GM21786 (cell line): ENCODE data around the gene SBF1.
A peak's percentile ranks its signal among the peaks of the same experiment; 100 is the strongest.

Experiments
- ATAC-seq: cut with Tn5 transposase; IDR thresholded peaks from one replicate; pipeline ENCODE4 v1.9.1; 2021; ENCODE audit not compliant: unreplicated experiment

SBF1 gene

DNA sequence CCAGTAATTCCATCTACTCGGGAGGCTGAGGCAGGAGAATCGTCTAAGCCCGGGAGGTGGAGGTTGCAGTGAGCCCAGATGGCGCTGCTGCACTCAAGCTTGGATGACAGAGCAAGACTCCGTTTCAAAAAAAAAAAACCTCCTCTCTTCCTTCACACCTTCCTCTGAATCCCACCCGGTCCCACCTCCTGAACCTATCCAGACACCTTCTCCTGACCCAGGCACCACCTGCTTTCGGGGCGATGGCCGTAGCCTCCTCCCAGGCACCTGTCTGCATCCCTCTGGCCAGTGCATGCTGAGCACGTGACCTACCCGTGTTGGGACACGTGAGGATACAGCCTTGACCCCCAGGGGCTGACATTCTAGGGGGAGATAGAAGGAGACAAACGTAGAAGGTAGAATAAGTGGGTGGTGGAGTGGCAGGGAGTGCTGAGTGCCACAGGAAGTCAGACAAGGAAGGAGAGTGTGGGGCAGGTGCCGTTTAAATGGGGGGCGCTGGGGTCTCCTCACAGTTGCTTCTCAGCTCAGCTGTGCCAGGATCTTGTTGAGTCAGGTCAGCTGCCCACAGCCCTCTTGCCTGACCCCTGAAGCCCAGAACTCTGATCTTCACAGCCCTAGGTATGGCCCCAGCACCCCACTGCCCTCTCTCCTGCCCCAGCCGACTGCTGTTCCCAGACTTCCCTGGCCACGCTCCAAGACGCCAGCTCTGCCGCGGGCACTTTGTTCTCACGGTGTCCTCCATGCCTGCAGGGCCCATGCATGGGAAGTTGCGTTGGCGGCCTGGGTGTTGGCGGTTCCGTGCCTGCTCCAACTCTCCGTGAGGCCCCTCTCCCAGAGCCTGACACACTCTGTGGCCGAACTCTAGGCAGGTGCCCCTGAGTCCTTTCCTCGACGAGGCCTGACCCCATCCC, 10.6 kb upstream of the SBF1 start:
- no peak for ATAC-seq

DNA sequence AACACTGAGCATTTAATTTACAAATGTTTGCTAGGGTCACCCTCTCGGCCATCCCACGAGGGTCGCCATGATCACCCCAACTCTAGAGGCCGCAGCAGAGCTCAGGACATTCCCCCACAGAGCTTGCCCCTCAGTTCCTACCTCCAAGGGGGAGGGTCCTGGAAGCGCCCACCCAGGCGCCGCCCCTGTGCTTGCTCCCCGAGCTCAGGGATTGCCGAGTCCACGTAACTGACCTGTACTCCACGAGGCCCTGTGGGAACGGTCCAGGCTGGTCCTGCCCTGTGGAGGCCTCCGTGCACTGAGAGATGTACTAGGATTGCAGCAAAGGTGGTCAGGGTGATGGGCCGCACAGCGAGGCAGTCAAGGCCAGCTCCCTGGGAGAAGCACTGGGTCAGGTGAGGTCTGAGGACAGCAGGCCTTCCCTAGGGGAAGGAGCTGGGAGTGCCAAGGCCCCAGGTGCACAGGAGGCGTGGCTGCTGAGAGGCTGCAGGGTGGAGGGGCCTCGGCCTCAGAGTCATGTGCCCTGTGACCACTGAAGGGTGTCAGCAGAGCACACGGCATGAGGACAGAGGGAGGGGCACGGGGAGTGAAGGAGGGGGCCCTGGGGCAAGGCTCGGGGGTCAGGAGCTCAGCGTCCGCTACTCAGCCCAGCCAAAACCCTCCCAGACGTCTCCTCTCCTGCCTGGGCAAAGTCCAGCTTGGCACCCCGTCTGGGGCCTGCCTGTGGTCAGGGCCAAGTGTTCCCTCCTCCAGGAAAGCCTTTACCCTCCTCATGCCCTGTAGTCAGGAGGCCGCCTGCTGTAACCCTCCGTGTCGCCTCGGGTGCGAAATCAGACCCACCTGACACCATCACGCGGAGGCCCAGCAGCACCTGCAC, 9.4 kb upstream of the SBF1 start:
- ATAC-seq = no peak

DNA sequence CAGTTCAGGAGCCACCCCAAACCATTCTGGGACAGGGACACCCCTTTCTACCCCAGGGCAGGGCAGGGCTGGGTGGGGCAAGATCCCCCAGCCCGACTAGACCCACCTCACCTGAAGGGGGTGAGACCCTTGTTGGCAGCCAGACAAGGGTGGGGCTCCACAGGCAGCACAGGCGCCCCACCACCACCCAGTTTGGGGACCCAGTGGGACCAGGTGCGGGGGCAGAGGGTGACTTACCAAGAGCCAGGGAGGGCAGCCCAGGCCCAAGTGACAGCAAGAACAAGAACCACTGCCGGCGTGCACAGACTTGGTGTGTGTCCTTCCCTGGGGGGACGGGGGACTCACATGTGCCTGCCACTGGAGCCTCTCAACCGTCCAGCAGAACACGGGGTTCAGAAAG, 8.7 kb upstream of the SBF1 start:
- no peak for ATAC-seq

DNA sequence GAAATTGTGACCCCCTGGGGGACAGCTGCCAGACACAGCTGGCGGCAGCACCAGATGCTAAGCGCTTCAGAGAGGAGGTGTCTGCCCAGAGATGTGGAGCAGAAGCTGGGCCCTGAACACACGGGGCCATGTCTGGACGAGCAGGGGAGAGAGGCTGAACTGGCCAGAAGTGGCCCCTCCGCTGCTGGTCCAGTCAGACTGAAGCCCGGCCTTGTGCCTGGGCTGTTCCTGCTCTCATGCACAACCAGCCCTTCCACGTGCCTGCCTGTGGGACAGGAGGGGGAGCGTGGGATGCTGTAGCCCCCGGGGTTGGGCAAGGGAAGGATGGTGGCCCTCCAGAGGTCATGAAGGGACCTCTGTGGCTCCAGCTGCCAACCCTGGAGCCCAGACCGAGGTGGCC, 8.3 kb upstream of the SBF1 start:
- no peak for ATAC-seq

DNA sequence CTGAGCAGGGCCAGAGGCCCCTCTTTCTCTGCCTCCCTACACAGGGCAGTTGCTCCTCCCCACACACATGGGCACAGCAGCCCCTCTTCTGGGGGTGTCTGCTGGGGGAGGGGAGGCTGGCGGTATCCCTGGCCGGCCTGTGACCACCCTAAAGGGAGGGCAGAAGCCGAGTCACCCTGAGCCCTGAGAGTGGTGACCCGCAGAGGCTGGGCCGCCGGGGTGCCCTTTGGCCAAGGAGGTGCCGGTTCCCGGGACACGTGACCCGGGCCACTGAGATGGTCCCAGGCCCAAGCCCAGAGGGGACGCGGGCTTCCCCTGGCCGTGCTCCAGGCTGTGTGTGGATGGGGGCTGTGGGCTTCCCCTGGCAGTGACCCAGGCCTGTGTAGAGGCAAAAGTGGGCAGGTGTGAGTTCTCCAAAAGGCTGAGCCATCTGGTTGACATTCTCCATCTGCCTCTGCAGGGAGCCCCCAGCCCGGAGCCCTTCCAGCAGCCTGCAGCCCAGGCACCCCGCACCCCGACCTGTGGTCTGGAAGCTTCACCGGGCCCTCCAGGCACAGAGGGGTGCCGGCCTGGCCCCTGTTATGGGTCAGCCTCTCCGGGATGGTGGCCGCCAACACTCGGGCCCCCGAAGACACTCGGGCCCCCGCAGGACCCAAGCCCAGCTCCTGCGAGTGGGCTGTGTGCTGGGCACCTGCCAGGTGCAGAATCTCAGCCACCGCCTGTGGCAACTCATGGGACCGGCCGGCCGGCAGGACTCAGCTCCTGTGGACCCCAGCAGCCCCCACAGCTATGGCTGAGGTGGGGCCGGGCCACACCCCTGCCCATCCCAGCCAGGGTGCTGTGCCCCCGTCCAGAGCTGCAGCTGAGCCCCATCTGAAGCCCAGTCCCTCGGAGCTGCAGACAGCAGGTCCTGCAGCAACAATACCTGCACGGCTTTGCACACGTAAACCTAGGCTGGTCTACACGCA, 7.6 kb upstream of the SBF1 start:
- no peak for ATAC-seq

DNA sequence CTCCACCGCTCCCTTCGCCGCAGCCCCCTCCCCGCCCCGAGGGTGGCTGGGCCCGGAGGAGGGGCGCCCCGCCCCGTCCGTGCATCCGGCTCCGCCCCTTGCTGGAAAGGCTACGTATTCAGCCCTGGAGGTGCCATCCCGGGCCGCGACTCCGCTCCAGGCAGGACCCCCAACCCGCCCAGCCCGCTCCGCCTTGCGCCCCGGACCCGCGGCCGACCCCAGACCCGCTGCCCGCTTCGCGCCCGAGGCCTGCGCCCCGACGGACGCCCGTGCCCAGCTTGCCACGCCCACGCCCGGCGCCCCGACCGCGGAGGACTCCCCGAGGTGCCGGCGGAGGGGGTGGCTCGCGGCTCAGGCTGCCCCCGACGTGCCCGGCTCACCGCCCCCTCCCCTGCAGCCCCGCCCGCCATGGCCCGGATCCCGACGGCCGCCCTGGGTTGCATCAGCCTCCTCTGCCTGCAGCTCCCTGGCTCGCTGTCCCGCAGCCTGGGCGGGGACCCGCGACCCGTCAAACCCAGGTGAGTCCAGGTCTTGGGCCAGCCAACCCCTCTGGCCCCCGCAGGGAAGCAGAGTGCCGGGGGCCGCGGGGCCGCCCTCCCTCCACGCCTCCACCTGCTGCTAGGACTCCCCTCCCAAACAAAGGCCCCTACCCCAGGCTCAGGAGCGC, 6.7 kb upstream of the SBF1 start, which contains the start of gene ADM2:
Gene ADM2, plus strand, starts transcription at position 104 of the 667 bp plus-strand sequence. Its CDS starts 305 bp downstream, at position 409.
- ATAC-seq = no peak

DNA sequence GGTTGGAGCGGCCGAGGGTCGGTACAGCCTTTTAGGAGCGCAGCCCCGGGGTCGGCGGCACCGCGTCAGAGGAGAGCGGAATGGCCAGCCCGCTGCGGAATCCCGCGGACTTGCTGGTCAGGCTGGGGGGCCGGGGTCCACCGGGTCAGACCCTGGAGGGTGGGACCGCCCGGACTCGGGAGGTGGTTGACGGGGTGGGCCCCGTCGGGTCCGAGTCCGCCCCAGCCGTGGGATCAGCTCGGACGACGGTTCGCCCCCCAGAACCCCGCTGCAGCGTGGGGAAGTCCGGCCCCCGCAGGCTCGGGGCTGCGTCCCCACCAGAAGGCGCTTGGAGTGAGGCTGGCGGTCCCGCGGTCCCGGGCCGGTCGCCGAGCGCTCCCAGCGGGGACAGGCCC, 6.2 kb upstream of the SBF1 start:
- no peak for ATAC-seq

DNA sequence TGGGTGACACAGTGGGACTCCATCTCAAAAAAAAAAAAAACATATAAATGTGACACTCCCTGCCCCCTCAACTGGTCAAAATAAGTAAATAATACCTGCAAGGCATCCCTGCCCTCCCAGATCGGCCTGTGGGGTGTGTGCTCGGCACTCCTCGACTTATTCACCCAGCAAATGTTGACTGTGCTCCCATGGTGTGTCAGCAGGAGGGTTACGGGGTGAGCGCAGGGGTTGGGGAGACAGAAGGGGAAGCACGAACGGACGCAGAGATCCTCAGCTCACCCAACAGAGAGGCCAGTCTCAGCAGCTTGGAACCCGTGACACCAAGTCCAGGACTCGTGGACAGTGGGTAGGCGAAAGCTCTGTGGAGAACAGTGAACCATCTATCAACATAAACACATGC, 4.9 kb upstream of the SBF1 start:
- ATAC-seq = no peak

DNA sequence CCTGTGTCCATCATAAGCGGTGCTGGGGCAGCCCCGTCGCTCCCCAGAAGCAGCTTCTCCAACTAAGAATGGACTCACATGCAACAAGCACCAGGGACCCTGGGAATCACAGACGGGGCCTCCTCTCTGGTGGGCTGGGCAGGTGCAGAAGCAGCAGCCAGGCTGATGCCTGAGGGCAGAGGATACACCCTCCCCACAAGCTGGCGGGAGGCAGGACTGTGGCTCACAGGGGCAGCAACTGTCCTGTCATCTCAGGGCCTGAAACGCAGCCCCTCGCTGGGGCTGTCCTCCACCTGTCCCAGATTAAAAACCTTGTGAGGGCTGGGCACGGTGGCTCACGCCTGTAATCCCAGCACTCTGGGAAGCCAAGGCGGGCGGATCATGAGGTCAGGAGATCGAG, 3.1 kb upstream of the SBF1 start:
- ATAC-seq = no peak

DNA sequence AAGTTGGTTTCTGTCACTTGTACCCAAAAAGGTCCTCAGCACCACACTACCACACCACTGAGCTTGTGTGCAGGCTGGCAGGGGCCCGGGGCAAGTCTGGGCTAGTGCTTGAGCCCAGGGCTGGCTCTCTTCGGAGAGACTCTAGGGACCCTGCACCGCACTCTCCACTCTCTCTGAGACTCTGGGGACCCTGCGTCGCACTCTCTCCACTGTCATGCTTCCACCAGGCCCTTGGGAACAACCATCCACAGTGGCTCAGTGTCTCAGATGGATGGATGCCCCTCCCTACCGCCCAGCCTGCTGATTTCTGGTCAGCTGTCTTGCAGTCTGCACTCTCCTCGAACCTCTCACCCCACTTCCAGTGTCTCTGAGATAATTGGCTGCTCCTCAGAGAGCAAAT, 2.0 kb upstream of the SBF1 start:
- ATAC-seq = no peak

DNA sequence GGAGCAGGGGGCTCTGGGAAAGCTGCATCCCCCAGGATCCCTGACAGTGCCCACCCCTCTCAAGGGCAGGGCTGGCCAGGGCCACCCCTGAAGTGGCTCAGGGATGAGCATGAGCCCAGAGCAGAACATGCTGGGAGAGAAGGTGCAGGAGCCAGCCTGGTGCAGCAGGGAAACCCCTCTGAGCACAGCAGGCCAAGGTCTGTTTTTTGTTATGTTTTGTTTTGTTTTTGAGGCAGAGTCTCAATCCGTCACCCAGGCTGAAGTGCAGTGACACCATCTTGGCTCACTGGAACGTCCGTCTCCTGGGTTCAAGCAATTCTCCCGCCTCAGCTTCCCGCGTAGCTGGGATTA, 792 bp upstream of the SBF1 start:
- no peak for ATAC-seq

DNA sequence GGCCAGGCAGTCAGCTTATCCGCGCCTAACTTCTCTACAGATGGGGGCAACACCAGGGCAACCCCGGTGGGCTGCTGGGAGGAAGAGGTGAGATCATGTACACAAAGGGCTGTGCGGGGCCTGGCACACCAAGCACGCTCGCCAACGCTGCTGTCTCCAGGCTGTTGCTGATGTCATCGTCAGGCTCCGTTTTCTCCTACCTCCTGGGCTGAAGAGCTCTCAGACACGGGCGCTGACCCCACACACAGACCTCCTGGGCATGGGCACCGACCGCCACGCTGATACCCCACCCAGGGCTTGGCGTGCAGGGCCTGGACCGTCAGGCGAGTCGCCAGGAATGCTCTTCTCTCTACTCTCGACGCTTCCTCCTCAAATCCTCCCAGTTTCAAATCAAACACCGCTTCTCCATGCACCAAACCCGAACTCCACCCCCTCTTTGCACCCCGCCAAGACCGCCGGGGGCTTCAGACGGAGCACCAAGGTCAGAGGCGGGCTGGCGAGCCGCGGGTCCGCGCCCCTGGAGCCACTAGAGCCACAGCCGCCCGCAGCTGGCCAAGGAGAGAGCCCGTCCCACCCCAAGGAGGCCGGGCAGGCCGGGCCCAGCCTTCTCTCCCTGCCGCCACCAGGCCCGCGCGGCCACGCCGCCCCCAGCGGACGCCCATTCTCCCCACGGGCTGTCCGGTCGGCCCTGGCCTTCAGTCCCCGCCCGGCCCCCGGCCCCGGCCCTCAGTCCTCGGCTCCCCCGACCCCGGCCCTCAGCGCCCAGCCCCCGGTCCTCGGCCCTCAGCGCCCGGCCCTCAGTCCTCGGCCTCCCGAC, 772 bp downstream of the SBF1 start:
- ATAC-seq = no peak

DNA sequence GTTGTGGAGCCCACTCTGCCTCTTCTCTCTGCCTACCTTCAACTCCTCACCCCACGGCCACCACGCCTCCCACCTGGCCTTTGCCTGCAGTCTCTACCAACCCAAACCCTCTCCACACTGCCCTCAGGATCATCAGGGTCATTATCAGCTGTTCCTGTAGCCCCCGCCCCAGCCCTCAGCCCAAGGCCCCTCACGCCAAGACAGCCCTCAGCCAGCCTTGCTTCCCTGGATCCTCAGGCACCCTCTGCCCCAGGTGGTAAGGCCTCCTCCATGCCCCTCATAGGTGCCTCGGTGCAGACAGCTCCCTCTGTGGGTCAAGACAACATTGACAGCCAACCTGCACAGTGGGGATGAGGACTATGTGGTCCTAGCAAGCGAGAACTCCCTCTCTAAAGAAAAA, 1.7 kb downstream of the SBF1 start:
- ATAC-seq = no peak

DNA sequence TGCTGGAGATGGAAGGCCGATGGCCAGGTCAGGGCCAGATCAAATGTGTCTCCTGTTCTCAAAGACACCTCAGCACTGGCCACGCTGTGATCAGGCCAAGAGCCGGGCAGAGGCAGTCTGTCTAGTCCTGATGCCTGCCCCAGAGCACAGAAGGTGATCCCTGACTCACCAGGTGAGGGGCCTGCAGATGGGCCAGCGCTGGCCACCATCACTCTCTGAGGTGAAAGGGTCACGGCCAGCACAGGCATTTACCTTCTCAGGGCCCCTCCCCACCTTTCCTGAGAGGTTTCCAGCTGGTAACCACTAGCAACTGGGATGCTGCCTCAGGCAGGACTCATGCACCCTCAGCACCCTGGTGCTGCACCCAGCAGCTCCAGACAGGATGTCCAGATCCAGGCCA, 2.9 kb downstream of the SBF1 start:
- ATAC-seq = no peak

DNA sequence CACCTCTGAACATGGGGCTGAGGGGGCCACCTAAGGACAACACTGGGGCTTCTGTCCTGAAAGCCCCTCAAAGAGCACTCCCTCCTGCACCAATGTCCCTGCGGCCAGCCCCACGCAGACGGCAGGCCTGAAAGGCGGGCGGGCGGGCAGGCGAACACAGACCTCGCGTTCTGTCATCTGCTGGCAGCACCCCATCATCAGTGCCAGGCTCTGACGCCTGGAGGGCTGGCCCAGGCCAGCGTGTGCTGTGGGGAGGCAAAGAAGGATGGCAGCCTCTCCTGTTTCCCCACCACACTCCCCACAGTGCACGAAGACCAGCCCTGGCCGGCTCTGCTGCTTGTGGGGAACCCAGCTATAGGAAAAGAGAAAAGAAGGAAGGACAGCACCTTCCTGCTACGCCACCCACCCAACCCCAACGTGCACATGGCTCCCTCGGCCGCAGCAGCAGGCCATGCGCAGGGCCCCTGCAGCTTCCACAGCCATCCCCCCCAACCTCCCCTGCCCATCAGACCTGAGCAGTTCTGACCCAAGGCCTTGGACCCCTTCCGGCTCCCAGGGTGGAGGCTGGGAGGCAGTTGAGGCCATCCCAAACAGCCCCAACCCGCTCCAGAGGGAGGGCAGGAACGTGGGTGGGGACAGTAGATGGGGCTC, 3.5 kb downstream of the SBF1 start:
- ATAC-seq = no peak

DNA sequence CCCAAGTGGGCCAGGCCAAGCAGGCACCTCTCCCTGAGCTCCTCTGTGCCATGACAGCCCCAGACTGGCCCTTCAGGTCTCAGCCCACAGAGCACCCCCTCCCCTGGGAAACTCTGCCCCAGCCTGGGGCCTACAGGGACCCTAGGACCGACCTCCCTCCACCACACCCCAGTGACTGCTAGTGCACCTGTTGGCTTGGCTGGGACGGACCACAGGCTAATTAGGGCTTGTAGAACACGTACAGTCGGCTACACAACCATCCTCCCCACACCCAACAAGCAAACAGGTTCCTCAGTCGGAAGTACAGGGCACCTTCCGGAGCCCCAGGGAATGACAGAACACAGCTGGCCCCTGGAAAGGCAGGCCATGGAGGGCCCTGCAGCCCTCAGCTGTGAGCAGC, 4.3 kb downstream of the SBF1 start:
- ATAC-seq = no peak

DNA sequence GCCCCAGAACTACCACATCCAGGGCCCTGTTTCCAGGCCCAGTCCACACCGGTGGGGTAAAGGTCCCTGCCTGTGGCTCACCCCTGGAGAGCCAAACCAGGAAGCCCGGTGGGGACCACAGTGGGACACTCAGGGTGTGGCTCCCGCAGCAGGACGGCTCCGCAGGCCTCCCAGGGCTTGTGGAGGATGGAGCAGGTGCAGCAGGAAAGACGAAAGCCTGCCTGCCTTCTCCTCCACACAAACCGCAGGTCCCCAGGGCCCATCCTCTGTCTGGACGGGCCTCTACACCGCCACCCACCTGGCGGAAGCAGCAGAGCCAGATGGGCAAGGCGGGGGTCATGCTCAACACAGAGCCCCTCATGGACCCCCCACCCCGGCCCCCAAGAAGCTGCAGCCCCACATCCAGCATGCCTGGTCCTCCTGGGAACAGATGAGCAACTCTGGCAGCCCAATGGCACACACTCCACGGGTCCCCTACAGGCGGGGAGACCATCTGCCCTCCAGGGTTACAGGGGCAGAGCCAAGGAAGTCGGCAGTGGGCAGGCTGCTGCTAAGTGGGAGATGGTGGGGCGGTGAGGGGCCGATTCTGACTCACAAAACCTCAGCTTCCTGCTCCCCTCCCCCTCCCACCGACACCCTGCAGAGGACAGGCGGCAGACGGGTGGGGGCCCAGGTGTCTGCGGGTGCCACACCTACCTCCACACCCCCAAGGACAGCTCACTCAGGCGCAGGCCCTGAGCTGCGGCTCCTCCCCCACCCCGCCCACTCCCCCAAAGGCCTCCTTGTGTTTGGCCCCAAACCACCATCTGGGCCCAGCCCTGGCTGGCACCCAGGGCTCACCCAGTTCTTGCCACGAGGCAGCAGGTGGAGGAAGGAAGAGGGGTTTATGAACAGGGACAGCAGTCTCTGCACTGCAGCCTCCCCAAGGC, 5.2 kb downstream of the SBF1 start:
- ATAC-seq = peak; percentile 54

DNA sequence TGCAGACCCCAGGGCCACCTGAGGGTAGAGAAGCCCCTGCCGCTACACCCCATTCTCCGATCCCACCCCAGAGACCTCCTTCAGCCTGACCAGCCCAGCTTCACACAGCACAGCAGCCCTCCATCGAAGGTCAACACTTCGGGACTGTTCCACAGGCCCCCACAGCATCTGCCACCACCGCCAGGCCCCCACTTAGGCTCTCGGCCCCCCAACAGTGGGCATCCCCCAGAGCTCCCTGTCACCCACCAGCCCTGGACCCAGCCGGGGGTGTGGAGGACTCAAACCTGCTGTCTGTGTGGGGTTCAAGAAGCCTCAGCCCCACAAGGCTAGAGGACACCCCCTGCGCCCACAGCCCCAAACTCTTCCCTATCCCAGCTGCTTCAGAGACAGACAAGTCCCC, 6.2 kb downstream of the SBF1 start:
- ATAC-seq = no peak
